Neutrophil (primary cell): Measurements from ENCODE around the gene PSMC5.
"Not testable (repeated sequence)": the region's sequence is repeated elsewhere in the genome, so short reads cannot be mapped to it uniquely, and the experiment has no call there.

Source experiments
- H3K27ac ChIP-seq: fragments of 200-600 bp; sonication (generic); 2 replicates; pipeline ENCODE4 v1.5.1; 2016; ENCODE audit warnings: mild to moderate bottlenecking, moderate library complexity
- H3K27me3 ChIP-seq: fragments of 200-600 bp; sonication (generic); 2 replicates; pipeline ENCODE4 v1.6.0; 2016; ENCODE audit warnings: mild to moderate bottlenecking
- H3K36me3 ChIP-seq: fragments of 200-600 bp; sonication (generic); 2 replicates; pipeline ENCODE4 v1.5.1; 2017
- H3K4me1 ChIP-seq, 2 experiments: fragments of 200-600 bp in 1 of 2; sonication (generic) in 1 of 2; 1 replicate in 1 of 2; 2 replicates in 1 of 2; pipeline versions ENCODE4 v1.5.1 to v1.6.1; 2013 to 2016; ENCODE audit warnings: low read depth in 1 of 2, low read length in 1 of 2, mild to moderate bottlenecking in 1 of 2, moderate library complexity in 1 of 2; ENCODE audit not compliant: control insufficient read depth in 1 of 2, insufficient read depth in 1 of 2
- H3K4me3 ChIP-seq, 2 experiments: fragments of 200-600 bp in 1 of 2; sonication (generic) in 1 of 2; 1 replicate in 1 of 2; 2 replicates in 1 of 2; pipeline ENCODE4 v1.5.1; 2013 to 2016; ENCODE audit warnings: low read depth in 1 of 2, low read length in 1 of 2, mild to moderate bottlenecking in 1 of 2, moderate library complexity in 1 of 2
- H3K9me3 ChIP-seq: fragments of 200-600 bp; sonication (generic); 2 replicates; pipeline ENCODE4 v1.5.1; 2016
- CTCF ChIP-seq: fragments of 200-600 bp; sonication (generic); IDR thresholded peaks from 2 replicates; pipeline ENCODE4 v1.5.1; 2016; ENCODE audit warnings: antibody characterized with exemption

The PSMC5 gene

GRCh38 chr17:63854709-63855108 is 27.5 kb downstream of the PSMC5 start:
- H3K36me3 ChIP-seq: no peaks in the 10 kb centered on the region
- H3K27me3 ChIP-seq: peaks cover 17% of the 10 kb centered on the region
- H3K27ac ChIP-seq: no peak overlapping the region
- no peak overlapping the region for H3K4me3 ChIP-seq
- no peak for TF ChIP-seq CTCF
- H3K4me1 ChIP-seq: no peaks in the 10 kb centered on the region
- no peaks in the 10 kb centered on the region for H3K9me3 ChIP-seq

GRCh38 chr17:63855185-63855584 is 28.0 kb downstream of the PSMC5 start:
- Histone ChIP-seq H3K4me3 (no peak overlapping the region), H3K9me3 (no peaks in the 10 kb centered on the region), H3K36me3 (no peaks in the 10 kb centered on the region), H3K4me1 (no peaks in the 10 kb centered on the region), H3K27me3 (peaks cover 17% of the 10 kb centered on the region), H3K27ac (no peak overlapping the region)
- no peak for TF ChIP-seq CTCF

- H3K4me1 ChIP-seq, H3K36me3 ChIP-seq, H3K27ac ChIP-seq, H3K9me3 ChIP-seq, H3K4me3 ChIP-seq: not testable (repeated sequence)
- peaks cover 17% of the 10 kb centered on the region for H3K27me3 ChIP-seq
Measured at GRCh38 chr17:63856425-63856824, 29.2 kb downstream of the PSMC5 start.

GRCh38 chr17:63859257-63859656 is 32.0 kb downstream of the PSMC5 start:
- Histone ChIP-seq H3K36me3 (no peaks in the 10 kb centered on the region), H3K9me3 (no peaks in the 10 kb centered on the region), H3K27ac (no peak overlapping the region), H3K4me1 (no peaks in the 10 kb centered on the region), H3K4me3 (no peak overlapping the region), H3K27me3 (no peaks in the 10 kb centered on the region)
- no peak for TF ChIP-seq CTCF

GRCh38 chr17:63866625-63867024 is 39.4 kb downstream of the PSMC5 start:
- H3K9me3 ChIP-seq, H3K27ac ChIP-seq, H3K4me1 ChIP-seq, H3K36me3 ChIP-seq, H3K27me3 ChIP-seq, H3K4me3 ChIP-seq: not testable (repeated sequence)

- not testable (repeated sequence) for H3K27me3 ChIP-seq, H3K9me3 ChIP-seq, H3K36me3 ChIP-seq, H3K4me3 ChIP-seq, H3K4me1 ChIP-seq, H3K27ac ChIP-seq
Measured at GRCh38 chr17:63869491-63870291, 42.5 kb downstream of the PSMC5 start.

- not testable (repeated sequence) for H3K4me1 ChIP-seq, H3K27me3 ChIP-seq, H3K9me3 ChIP-seq, H3K36me3 ChIP-seq, H3K27ac ChIP-seq, H3K4me3 ChIP-seq
Measured at GRCh38 chr17:63870292-63870665, 43.0 kb downstream of the PSMC5 start.

- H3K4me3 ChIP-seq, H3K27me3 ChIP-seq, H3K4me1 ChIP-seq, H3K27ac ChIP-seq, H3K9me3 ChIP-seq, H3K36me3 ChIP-seq: not testable (repeated sequence)
Measured at GRCh38 chr17:63871646-63872365, 44.6 kb downstream of the PSMC5 start.

- not testable (repeated sequence) for H3K4me3 ChIP-seq, H3K9me3 ChIP-seq, H3K4me1 ChIP-seq, H3K36me3 ChIP-seq, H3K27me3 ChIP-seq, H3K27ac ChIP-seq
Measured at GRCh38 chr17:63873577-63873976, 46.3 kb downstream of the PSMC5 start, which contains the start of gene CSH2. Gene CSH2 (minus strand): TSS chr17:63873677. CDS start chr17:63873614, 63 bp downstream.

- H3K36me3 ChIP-seq, H3K9me3 ChIP-seq, H3K4me1 ChIP-seq, H3K27me3 ChIP-seq, H3K4me3 ChIP-seq, H3K27ac ChIP-seq: not testable (repeated sequence)
Measured at GRCh38 chr17:63874061-63874626, 46.9 kb downstream of the PSMC5 start.
